Keratinocyte (primary cell): Measurements from ENCODE around the gene ZNF891. TPM values are rescaled to one million over a fixed set of nuclear protein-coding genes. Genes with fewer than 3 reads are reported as not detected.

Experiments used
- DNase-seq: peaks from one replicate; pipeline ENCODE4 v3.0.0-alpha.2; 2011; ENCODE audit warnings: low read depth, missing footprints, low spot score
- FAIRE-seq: peaks from 2 replicates; lab custom pipeline; 2011; peaks lifted over from hg19 to GRCh38; lab: Jason Lieb, UNC
- H2AFZ ChIP-seq: 2 replicates; pipeline ENCODE4 v1.6.0; 2012; ENCODE audit warnings: low read length, control low read depth, inconsistent platforms; ENCODE audit not compliant: control insufficient read depth
- H3K27ac ChIP-seq: 2 replicates; pipeline ENCODE4 v1.5.1; 2011; ENCODE audit warnings: low read length; ENCODE audit not compliant: control insufficient read depth, insufficient read depth
- H3K27me3 ChIP-seq: 3 replicates; pipeline ENCODE4 v1.6.0; 2011; ENCODE audit warnings: low read length; ENCODE audit not compliant: control insufficient read depth, insufficient read depth; ENCODE audit errors: extremely low read depth
- H3K36me3 ChIP-seq, 2 experiments: 2 replicates in 1 of 2; 3 replicates in 1 of 2; pipeline ENCODE4 v1.5.1; 2011; ENCODE audit warnings: low read length in 2 of 2, mild to moderate bottlenecking in 1 of 2; ENCODE audit not compliant: control insufficient read depth in 2 of 2, insufficient read depth in 2 of 2; ENCODE audit errors: extremely low read depth in 1 of 2
- H3K4me1 ChIP-seq: 3 replicates; pipeline ENCODE4 v1.5.1; 2011; ENCODE audit warnings: low read length; ENCODE audit not compliant: control insufficient read depth, insufficient read depth; ENCODE audit errors: extremely low read depth
- H3K4me2 ChIP-seq: 3 replicates; pipeline ENCODE4 v1.6.0; 2011; ENCODE audit warnings: low read depth, low read length; ENCODE audit not compliant: control insufficient read depth, insufficient read depth; ENCODE audit errors: extremely low read depth
- H3K4me3 ChIP-seq, 3 experiments: fragments of 200-600 bp in 1 of 3; sonication (generic) in 1 of 3; 2 replicates in 2 of 3; 3 replicates in 1 of 3; pipeline ENCODE4 v1.5.1; 2011 to 2016; ENCODE audit warnings: low read length in 3 of 3, mild to moderate bottlenecking in 3 of 3, control low read depth in 2 of 3, inconsistent platforms in 1 of 3, low read depth in 1 of 3, mixed read lengths in 1 of 3, mixed run types in 1 of 3, moderate library complexity in 1 of 3; ENCODE audit not compliant: control insufficient read depth in 2 of 3, insufficient read depth in 2 of 3; ENCODE audit errors: extremely low read depth in 1 of 3
- H3K79me2 ChIP-seq: 2 replicates; pipeline ENCODE4 v1.6.0; 2012; ENCODE audit warnings: low read length; ENCODE audit not compliant: control insufficient read depth, insufficient read depth
- H3K9ac ChIP-seq: 3 replicates; pipeline ENCODE4 v1.6.0; 2011; ENCODE audit warnings: low read length; ENCODE audit not compliant: control insufficient read depth, insufficient read depth; ENCODE audit errors: extremely low read depth
- H3K9me1 ChIP-seq: 3 replicates; pipeline ENCODE4 v1.6.0; 2011; ENCODE audit warnings: low read length; ENCODE audit not compliant: control insufficient read depth, insufficient read depth; ENCODE audit errors: extremely low read depth
- H3K9me3 ChIP-seq: 2 replicates; pipeline ENCODE4 v1.5.1; 2012; ENCODE audit warnings: low read depth, low read length; ENCODE audit not compliant: control insufficient read depth
- H4K20me1 ChIP-seq: 3 replicates; pipeline ENCODE4 v1.6.0; 2011; ENCODE audit warnings: low read length; ENCODE audit not compliant: control insufficient read depth, insufficient read depth; ENCODE audit errors: extremely low read depth
- EZH2 ChIP-seq: IDR thresholded peaks from one replicate; pipeline ENCODE4 v1.6.1; 2012; ENCODE audit warnings: inconsistent platforms, mild to moderate bottlenecking, low read length, moderate library complexity
- dilution Hi-C: fragments of 300-500 bp; cut with MboI; formaldehyde crosslinking; loops from one replicate; pipeline ENCODE4 v1.7.0; 2020; ENCODE audit warnings: low sequenced_read_pairs; ENCODE audit not compliant: extremely low pct_ligation_motif_present
- polyA plus RNA-seq, 5 experiments: library from polyadenylated mRNA; depleted of rRNA in 3 of 5; stranded (reverse) in 3 of 5; stranded (forward) in 1 of 5; unstranded in 1 of 5; fragments of >200 nt; gene quantifications; 1 replicate in 1 of 5; 2 replicates in 3 of 5; 3 replicates in 1 of 5; pipeline versions ENCODE4 v1.2.1 to v1.2.3, GENCODE V29; 2011 to 2012; ENCODE audit warnings: missing spikeins in 2 of 5, low read depth in 1 of 5, low replicate concordance in 1 of 5
- TF ChIP-seq, protein P1 (sequence below), 3 experiments: IDR thresholded peaks in 1 of 3; conservative IDR thresholded peaks in 1 of 3; optimal IDR thresholded peaks in 1 of 3; 2 replicates in 2 of 3; 3 replicates in 1 of 3; pipeline versions ENCODE3 to v1.5.1; 2011; ENCODE audit warnings: low read length in 3 of 3, mild to moderate bottlenecking in 3 of 3, moderate library complexity in 2 of 3, control low read depth in 1 of 3, inconsistent platforms in 1 of 3; ENCODE audit not compliant: insufficient read depth in 2 of 3; ENCODE audit errors: extremely low read depth in 1 of 3

Gene ZNF891
- polyA plus RNA-seq, 1 donor (not counting 4 experiments of a cell fraction or from before 2014, with no cell fraction given) = 0.79 TPM

DNA sequence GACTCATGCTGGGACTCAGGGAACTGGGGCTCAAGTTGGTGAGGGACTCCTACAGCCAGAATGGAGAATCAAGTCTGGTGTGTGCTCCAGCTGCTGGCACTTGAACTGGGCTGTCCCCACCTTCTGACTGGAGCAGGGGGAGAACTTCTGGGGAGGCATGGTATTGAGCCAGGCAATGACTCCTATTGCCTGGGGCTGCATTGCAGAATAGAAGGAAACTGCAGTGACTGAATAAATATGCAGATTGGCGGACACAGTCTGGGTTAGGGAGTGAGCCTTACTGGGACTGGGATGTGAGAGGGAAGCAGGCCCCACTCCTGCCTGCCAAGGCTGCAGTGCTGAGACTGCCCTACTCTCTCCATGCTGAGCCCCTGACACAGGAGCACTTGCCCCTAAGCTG is 42.4 kb upstream of the ZNF891 start:
- Histone ChIP-seq H3K27ac (no peak overlapping the region), H3K4me1 (no peaks in the 10 kb centered on the region), H4K20me1 (no peaks in the 10 kb centered on the region), H3K4me3 (no peak overlapping the region), H3K27me3 (no peaks in the 10 kb centered on the region), H3K9ac (no peak overlapping the region), H3K9me3 (peaks cover 10% of the 10 kb centered on the region), H2AFZ (no peak overlapping the region), H3K36me3 (no peaks in the 10 kb centered on the region), H3K4me2 (no peak overlapping the region), H3K79me2 (no peaks in the 10 kb centered on the region), H3K9me1 (no peaks in the 10 kb centered on the region)
- dilution Hi-C loops = no loop called here
- FAIRE-seq (no peak), DNase-seq (no peak)
- TF ChIP-seq, protein P1, sequence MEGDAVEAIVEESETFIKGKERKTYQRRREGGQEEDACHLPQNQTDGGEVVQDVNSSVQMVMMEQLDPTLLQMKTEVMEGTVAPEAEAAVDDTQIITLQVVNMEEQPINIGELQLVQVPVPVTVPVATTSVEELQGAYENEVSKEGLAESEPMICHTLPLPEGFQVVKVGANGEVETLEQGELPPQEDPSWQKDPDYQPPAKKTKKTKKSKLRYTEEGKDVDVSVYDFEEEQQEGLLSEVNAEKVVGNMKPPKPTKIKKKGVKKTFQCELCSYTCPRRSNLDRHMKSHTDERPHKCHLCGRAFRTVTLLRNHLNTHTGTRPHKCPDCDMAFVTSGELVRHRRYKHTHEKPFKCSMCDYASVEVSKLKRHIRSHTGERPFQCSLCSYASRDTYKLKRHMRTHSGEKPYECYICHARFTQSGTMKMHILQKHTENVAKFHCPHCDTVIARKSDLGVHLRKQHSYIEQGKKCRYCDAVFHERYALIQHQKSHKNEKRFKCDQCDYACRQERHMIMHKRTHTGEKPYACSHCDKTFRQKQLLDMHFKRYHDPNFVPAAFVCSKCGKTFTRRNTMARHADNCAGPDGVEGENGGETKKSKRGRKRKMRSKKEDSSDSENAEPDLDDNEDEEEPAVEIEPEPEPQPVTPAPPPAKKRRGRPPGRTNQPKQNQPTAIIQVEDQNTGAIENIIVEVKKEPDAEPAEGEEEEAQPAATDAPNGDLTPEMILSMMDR (optimal IDR thresholded peaks at IDR 0.05 in 1 of 3, IDR thresholded peaks at IDR 0.05 in 1 of 3, conservative IDR thresholded peaks at IDR 0.05 in 1 of 3; ENCODE audit: extremely low read depth in 1 of 3, insufficient read depth in 2 of 3, low read length in 3 of 3) = no peak
- TF ChIP-seq EZH2 = no peak

DNA sequence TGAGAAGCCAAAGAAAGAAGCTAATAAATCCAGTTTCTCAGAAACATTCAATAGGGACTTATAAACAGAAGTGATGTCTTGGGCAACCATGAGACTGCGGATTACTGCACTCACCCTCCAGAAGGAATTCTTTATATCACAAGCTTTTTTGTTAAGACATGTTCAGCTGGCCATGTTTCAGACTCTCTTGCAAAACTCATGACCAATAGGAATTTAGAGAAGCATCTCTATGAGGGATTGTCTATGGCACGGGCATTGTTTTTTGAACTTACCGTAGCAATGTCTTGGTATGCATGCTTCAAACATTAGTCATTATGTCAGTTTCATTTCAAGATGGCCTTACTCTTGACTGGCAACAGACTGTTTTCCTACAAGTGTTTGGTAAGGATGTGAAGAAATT is 35.7 kb upstream of the ZNF891 start:
- dilution Hi-C loops = no loop called here
- no peak for TF ChIP-seq EZH2
- TF ChIP-seq, protein P1 (optimal IDR thresholded peaks at IDR 0.05 in 1 of 3, IDR thresholded peaks at IDR 0.05 in 1 of 3, conservative IDR thresholded peaks at IDR 0.05 in 1 of 3; ENCODE audit: extremely low read depth in 1 of 3, insufficient read depth in 2 of 3, low read length in 3 of 3) = no peak
- Histone ChIP-seq H3K27me3 (no peaks in the 10 kb centered on the region), H3K9ac (no peak overlapping the region), H3K9me1 (no peaks in the 10 kb centered on the region), H3K4me3 (no peak overlapping the region), H2AFZ (no peak overlapping the region), H3K36me3 (no peaks in the 10 kb centered on the region), H3K27ac (no peak overlapping the region), H4K20me1 (no peaks in the 10 kb centered on the region), H3K4me2 (no peak overlapping the region), H3K9me3 (peaks cover 3% of the 10 kb centered on the region), H3K79me2 (no peaks in the 10 kb centered on the region), H3K4me1 (no peaks in the 10 kb centered on the region)
- DNase-seq = peak; percentile 5
- no peak for FAIRE-seq
